ENCODE results near the gene JUNB. TPM values are rescaled to one million over a fixed set of nuclear protein-coding genes. Genes with fewer than 3 reads are reported as not detected.

Gene JUNB
- total and polyA plus RNA-seq, 10 of the 15 experiments (the other 5 are each of a cell fraction or from before 2014, with no cell fraction given) = 0.55 to 144 (median 68.3) TPM

DNA sequence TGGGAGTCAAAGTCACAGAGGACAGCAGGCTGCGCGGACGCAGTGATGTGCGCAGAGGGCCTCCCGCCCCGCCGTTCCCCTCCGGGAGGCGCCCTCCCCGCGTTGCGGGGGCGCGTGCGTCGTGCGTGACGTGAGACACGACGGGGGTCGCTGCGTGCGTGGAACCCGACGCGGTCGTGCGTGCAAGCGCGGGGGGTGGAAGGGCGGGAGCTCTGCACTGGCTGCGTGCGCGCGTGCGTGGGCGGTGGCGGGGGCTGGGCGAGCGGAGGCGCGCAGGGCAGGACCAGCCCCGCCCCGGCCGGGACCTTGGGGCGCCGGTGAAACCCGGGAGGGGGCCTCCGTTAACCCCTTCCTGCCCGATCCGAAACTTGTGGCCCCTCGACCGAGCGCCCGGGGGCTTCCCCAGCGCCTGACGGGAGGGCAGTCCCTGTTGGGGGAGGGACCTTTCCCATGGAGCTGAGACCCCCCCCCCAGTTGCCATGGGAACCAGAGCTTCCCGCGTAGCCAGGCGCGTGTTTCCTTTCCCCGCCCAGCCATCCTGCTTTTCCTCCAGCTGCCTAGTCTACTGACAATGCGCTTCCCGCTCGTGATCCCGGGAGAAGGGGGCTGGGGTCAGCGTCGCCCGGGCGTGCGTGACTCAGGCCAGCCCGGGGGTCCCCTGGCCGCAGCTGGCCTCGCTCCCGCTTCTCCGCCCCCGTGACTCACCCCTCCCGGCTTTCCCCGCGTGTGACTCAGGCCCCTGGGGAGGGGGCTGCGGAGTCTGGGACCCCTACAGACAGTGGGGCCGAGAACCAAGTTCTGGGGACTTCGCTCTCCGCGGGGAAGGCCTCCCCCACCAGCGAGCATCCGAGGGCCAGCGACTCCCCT, 8.6 kb upstream of the JUNB start (continued):
- TF ChIP-seq, protein P1, sequence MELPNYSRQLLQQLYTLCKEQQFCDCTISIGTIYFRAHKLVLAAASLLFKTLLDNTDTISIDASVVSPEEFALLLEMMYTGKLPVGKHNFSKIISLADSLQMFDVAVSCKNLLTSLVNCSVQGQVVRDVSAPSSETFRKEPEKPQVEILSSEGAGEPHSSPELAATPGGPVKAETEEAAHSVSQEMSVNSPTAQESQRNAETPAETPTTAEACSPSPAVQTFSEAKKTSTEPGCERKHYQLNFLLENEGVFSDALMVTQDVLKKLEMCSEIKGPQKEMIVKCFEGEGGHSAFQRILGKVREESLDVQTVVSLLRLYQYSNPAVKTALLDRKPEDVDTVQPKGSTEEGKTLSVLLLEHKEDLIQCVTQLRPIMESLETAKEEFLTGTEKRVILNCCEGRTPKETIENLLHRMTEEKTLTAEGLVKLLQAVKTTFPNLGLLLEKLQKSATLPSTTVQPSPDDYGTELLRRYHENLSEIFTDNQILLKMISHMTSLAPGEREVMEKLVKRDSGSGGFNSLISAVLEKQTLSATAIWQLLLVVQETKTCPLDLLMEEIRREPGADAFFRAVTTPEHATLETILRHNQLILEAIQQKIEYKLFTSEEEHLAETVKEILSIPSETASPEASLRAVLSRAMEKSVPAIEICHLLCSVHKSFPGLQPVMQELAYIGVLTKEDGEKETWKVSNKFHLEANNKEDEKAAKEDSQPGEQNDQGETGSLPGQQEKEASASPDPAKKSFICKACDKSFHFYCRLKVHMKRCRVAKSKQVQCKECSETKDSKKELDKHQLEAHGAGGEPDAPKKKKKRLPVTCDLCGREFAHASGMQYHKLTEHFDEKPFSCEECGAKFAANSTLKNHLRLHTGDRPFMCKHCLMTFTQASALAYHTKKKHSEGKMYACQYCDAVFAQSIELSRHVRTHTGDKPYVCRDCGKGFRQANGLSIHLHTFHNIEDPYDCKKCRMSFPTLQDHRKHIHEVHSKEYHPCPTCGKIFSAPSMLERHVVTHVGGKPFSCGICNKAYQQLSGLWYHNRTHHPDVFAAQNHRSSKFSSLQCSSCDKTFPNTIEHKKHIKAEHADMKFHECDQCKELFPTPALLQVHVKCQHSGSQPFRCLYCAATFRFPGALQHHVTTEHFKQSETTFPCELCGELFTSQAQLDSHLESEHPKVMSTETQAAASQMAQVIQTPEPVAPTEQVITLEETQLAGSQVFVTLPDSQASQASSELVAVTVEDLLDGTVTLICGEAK (IDR thresholded peaks at IDR 0.05; ENCODE audit: borderline replicate concordance) = peak; percentile 61; the same call in 1 of the 2 replicates
- TF ChIP-seq, protein P2, sequence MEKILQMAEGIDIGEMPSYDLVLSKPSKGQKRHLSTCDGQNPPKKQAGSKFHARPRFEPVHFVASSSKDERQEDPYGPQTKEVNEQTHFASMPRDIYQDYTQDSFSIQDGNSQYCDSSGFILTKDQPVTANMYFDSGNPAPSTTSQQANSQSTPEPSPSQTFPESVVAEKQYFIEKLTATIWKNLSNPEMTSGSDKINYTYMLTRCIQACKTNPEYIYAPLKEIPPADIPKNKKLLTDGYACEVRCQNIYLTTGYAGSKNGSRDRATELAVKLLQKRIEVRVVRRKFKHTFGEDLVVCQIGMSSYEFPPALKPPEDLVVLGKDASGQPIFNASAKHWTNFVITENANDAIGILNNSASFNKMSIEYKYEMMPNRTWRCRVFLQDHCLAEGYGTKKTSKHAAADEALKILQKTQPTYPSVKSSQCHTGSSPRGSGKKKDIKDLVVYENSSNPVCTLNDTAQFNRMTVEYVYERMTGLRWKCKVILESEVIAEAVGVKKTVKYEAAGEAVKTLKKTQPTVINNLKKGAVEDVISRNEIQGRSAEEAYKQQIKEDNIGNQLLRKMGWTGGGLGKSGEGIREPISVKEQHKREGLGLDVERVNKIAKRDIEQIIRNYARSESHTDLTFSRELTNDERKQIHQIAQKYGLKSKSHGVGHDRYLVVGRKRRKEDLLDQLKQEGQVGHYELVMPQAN (conservative IDR thresholded peaks at IDR 0.05) = peak; percentile 66
- TF ChIP-seq RAD21 (IDR thresholded peaks at IDR 0.05; ENCODE audit: insufficient read depth, low read depth, low read length) (no peak), HDAC2 (IDR thresholded peaks at IDR 0.05) (no peak), RBBP5 (conservative IDR thresholded peaks at IDR 0.05) (no peak), HDAC6 (IDR thresholded peaks at IDR 0.05; ENCODE audit: unreplicated experiment) (no peak), NR2C2 (IDR thresholded peaks at IDR 0.05; ENCODE audit: borderline replicate concordance, control insufficient read depth, insufficient read length, low read depth) (no peak), GATAD2B (conservative IDR thresholded peaks at IDR 0.05; ENCODE audit: low read depth) (peak; percentile 100), JUND (IDR thresholded peaks at IDR 0.05; ENCODE audit: low read depth, low read length) (peak; percentile 11; the same call in 1 of the 2 replicates), SPI1 (IDR thresholded peaks at IDR 0.05; ENCODE audit: borderline replicate concordance, insufficient read depth, low read depth, low read length) (peak; percentile 26; the same call in 1 of the 2 replicates), GABPA (IDR thresholded peaks at IDR 0.05; ENCODE audit: low read depth) (no peak), MEF2B (IDR thresholded peaks at IDR 0.05; ENCODE audit: partially characterized antibody, poor library complexity, severe bottlenecking) (peak; percentile 63), WRNIP1 (IDR thresholded peaks at IDR 0.05; ENCODE audit: borderline replicate concordance, low read depth, low read length) (no peak), STAT3 (IDR thresholded peaks at IDR 0.05; ENCODE audit: low read depth, low read length) (no peak), ZNF384 (IDR thresholded peaks at IDR 0.05; ENCODE audit: borderline replicate concordance, low read depth, low read length) (no peak), NBN (IDR thresholded peaks at IDR 0.05) (peak; percentile 94), JUNB (IDR thresholded peaks at IDR 0.05) (no peak), YBX1 (IDR thresholded peaks at IDR 0.05) (no peak)
- TF ChIP-seq, protein P3, sequence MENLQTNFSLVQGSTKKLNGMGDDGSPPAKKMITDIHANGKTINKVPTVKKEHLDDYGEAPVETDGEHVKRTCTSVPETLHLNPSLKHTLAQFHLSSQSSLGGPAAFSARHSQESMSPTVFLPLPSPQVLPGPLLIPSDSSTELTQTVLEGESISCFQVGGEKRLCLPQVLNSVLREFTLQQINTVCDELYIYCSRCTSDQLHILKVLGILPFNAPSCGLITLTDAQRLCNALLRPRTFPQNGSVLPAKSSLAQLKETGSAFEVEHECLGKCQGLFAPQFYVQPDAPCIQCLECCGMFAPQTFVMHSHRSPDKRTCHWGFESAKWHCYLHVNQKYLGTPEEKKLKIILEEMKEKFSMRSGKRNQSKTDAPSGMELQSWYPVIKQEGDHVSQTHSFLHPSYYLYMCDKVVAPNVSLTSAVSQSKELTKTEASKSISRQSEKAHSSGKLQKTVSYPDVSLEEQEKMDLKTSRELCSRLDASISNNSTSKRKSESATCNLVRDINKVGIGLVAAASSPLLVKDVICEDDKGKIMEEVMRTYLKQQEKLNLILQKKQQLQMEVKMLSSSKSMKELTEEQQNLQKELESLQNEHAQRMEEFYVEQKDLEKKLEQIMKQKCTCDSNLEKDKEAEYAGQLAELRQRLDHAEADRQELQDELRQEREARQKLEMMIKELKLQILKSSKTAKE (IDR thresholded peaks at IDR 0.05; ENCODE audit: low read depth, poor library complexity, severe bottlenecking) = no peak
- TF ChIP-seq, protein P4, sequence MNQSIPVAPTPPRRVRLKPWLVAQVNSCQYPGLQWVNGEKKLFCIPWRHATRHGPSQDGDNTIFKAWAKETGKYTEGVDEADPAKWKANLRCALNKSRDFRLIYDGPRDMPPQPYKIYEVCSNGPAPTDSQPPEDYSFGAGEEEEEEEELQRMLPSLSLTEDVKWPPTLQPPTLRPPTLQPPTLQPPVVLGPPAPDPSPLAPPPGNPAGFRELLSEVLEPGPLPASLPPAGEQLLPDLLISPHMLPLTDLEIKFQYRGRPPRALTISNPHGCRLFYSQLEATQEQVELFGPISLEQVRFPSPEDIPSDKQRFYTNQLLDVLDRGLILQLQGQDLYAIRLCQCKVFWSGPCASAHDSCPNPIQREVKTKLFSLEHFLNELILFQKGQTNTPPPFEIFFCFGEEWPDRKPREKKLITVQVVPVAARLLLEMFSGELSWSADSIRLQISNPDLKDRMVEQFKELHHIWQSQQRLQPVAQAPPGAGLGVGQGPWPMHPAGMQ (IDR thresholded peaks at IDR 0.05; ENCODE audit: borderline replicate concordance) = no peak

Data from GM12878 (cell line).